Transverse colon (tissue), 4 donors: Measurements from ENCODE around the gene CD300C.

ENCODE experiments used
- POLR2AphosphoS5 ChIP-seq, 3 donors: sonication (generic); formaldehyde crosslinking; IDR thresholded peaks; one replicate each; pipeline ENCODE4 v1.6.1; 2016; ENCODE audit warnings: antibody characterized with exemption in 3 of 3
- TF ChIP-seq, protein P1 (sequence below), 5 experiments: fragments of 200-600 bp in 3 of 5; fragments of 450-650 bp in 2 of 5; sonication (generic) in 3 of 5; IDR thresholded peaks; 1 replicate in 2 of 5; 2 replicates in 3 of 5; pipeline ENCODE4 v1.5.1; 2016 to 2017; ENCODE audit warnings: antibody characterized with exemption in 5 of 5, inconsistent platforms in 3 of 5, mild to moderate bottlenecking in 2 of 5, moderate library complexity in 1 of 5

DNA sequence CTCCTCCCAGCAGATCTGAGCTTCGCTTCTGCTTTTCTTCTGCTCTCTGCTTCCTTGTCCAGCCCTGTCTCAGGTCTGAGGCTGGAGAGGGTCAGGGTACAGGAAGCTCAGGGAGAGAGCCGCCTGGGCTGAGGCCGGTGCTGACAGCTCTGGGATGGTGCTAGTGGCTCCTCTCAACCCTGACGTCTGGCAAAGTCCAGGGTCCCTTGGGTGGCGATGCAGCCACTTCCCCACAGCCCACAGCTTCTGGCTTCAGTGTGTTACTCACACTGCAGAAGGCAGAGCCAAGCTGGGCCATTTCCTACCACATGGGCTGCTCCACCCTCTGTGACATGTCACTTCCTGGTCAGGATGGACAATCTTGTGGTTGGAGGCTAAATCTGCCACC lies at the start of gene CD300C:
- TF ChIP-seq, protein P1, sequence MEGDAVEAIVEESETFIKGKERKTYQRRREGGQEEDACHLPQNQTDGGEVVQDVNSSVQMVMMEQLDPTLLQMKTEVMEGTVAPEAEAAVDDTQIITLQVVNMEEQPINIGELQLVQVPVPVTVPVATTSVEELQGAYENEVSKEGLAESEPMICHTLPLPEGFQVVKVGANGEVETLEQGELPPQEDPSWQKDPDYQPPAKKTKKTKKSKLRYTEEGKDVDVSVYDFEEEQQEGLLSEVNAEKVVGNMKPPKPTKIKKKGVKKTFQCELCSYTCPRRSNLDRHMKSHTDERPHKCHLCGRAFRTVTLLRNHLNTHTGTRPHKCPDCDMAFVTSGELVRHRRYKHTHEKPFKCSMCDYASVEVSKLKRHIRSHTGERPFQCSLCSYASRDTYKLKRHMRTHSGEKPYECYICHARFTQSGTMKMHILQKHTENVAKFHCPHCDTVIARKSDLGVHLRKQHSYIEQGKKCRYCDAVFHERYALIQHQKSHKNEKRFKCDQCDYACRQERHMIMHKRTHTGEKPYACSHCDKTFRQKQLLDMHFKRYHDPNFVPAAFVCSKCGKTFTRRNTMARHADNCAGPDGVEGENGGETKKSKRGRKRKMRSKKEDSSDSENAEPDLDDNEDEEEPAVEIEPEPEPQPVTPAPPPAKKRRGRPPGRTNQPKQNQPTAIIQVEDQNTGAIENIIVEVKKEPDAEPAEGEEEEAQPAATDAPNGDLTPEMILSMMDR (IDR thresholded peaks at IDR 0.05), result no peak
- no peak for TF ChIP-seq POLR2AphosphoS5 (IDR thresholded peaks at IDR 0.05)
